ENCODE results near the gene GPC2. TPM values are rescaled to one million over a fixed set of nuclear protein-coding genes. Genes with fewer than 3 reads are reported as not detected.
A peak's percentile ranks its signal among the peaks of the same experiment; 100 is the strongest.

The GPC2 gene
- total RNA-seq, 1 donor from 2014 or later: 0.77 TPM

DNA sequence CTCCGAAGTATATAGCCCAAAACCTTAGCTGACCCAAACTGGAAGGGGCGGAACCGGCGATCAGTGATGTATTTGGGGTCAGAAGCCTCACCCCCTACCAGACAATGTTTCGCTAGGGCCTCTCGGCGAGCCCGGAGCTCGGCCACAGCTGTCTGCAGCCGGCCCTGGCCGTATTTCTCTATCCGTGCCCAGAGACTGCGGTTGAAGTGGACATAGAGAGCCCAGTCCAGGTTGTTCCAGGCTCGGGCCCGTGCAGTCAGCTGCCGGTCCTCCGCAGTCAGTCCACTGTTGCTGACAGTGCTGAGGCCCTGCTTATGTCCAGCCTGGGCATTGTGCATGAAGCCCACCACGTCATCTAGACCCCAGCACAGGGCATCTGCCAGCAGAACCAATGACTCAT lies 17.1 kb downstream of the GPC2 start:
- Histone ChIP-seq H3K4me1 (peaks cover 24% of the 10 kb centered on the region), H3K27ac (no peak overlapping the region)

DNA sequence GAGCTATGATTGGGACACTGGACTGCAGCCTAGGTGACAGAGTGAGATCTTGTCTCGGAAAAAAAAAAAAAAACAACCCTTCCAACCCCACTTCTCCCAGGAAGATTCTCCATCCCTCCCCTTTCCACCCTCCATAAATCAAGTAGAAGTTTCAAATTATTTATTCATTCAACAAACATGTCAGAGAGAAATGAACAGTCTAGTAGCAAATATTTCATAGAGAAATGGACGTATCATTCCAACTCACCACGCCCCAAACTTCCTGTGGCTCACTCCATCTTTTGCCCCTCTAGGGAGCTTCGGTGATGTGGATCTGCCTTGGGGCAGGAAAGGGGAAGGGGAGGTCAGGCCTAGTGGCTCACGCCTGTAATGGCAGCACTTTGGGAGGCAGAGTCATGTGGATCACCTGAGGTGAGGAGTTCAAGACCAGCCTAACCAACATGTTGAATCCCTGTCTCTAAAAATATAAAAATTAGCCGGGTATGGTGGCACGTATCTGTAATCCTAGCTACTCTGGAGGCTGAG lies 18.0 kb downstream of the GPC2 start:
- intact Hi-C loops (cut with DNase I): no loop called here
- no peak for ATAC-seq
- Histone ChIP-seq H3K36me3 (peaks cover 31% of the 10 kb centered on the region), H3K4me1 (peaks cover 33% of the 10 kb centered on the region), H3K27me3 (ENCODE audit: low read depth) (no peaks in the 10 kb centered on the region), H3K27ac (peak overlapping the region; percentile 84), H3K9me3 (no peaks in the 10 kb centered on the region), H3K4me3 (peak overlapping the region; percentile 90)
- TF ChIP-seq, protein P1, sequence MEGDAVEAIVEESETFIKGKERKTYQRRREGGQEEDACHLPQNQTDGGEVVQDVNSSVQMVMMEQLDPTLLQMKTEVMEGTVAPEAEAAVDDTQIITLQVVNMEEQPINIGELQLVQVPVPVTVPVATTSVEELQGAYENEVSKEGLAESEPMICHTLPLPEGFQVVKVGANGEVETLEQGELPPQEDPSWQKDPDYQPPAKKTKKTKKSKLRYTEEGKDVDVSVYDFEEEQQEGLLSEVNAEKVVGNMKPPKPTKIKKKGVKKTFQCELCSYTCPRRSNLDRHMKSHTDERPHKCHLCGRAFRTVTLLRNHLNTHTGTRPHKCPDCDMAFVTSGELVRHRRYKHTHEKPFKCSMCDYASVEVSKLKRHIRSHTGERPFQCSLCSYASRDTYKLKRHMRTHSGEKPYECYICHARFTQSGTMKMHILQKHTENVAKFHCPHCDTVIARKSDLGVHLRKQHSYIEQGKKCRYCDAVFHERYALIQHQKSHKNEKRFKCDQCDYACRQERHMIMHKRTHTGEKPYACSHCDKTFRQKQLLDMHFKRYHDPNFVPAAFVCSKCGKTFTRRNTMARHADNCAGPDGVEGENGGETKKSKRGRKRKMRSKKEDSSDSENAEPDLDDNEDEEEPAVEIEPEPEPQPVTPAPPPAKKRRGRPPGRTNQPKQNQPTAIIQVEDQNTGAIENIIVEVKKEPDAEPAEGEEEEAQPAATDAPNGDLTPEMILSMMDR (IDR thresholded peaks at IDR 0.05): no peak
- no peak for DNase-seq

More for the DNA sequence above, 17.1 kb downstream of the GPC2 start:
- intact Hi-C loops (cut with DNase I): no loop called here
- TF ChIP-seq, protein P1 (IDR thresholded peaks at IDR 0.05): no peak
- Histone ChIP-seq H3K36me3 (peaks cover 23% of the 10 kb centered on the region), H3K9me3 (no peaks in the 10 kb centered on the region), H3K27me3 (ENCODE audit: low read depth) (no peaks in the 10 kb centered on the region), H3K4me3 (no peak overlapping the region)
- DNase-seq (no peak), ATAC-seq (no peak)

DNA sequence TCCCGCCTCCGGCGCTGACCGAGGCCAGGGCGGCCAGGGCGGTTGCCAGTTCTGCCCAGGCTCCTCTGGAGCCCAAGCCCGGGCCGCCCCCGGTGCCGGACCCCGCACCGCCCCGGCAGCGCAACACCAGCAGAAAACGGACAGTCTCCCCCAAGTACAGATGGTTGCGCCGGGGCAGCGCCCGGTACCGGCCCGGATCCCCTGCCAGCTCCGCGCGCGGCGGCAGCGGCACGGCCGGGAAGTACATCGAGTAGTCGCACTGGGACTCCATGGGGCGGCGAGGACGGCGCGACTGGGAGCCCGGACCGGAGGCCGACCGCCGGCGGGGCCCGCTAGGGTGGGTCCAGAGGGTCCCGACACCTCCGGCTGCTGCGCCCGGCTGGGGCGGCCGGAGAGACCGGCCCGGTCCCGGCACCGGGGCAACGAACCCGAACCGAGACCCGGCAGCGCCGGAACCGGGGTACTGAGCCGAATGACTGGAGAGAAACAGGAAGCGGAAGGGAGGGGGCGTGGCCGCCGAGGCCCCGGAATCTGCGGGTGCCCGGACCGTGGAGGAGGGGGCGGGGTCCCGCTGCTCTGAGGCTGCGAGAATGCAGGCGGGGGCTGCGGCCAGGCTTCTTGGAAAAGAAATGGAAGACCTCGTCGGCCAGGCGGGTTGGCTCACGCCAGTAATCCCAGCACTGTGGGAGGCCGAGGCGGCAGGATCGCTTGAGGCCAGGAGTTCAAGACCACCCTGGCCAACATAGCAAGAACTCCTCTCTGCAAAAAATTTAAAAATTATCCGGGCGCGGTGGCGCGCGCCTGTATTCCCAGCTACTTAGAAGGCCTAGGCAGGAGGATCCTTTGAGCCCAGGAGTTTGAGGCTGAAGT lies 18.7 kb downstream of the GPC2 start, which contains the start of gene TRAPPC14:
TSS of gene TRAPPC14 (minus strand) at position 495 of the 870 bp plus-strand sequence. CDS start at position 271, 224 bp downstream.
- intact Hi-C loops (cut with DNase I): no loop called here
- DNase-seq (peak; percentile 98), ATAC-seq (peak; percentile 92 to 97)
- peak within 1 kb of the TSS; percentile 90 for H3K4me3 ChIP-seq
- TF ChIP-seq, protein P1 (IDR thresholded peaks at IDR 0.05): no peak
- H3K9me3 ChIP-seq: no peaks in the 10 kb centered on the region
- H3K27me3 ChIP-seq (ENCODE audit: low read depth): no peaks in the 10 kb centered on the region
- H3K27ac ChIP-seq: peak within 1 kb of the TSS; percentile 84
- peaks cover 37% of the 10 kb centered on the region for H3K4me1 ChIP-seq
- peaks cover 38% of the 10 kb centered on the region for H3K36me3 ChIP-seq

DNA sequence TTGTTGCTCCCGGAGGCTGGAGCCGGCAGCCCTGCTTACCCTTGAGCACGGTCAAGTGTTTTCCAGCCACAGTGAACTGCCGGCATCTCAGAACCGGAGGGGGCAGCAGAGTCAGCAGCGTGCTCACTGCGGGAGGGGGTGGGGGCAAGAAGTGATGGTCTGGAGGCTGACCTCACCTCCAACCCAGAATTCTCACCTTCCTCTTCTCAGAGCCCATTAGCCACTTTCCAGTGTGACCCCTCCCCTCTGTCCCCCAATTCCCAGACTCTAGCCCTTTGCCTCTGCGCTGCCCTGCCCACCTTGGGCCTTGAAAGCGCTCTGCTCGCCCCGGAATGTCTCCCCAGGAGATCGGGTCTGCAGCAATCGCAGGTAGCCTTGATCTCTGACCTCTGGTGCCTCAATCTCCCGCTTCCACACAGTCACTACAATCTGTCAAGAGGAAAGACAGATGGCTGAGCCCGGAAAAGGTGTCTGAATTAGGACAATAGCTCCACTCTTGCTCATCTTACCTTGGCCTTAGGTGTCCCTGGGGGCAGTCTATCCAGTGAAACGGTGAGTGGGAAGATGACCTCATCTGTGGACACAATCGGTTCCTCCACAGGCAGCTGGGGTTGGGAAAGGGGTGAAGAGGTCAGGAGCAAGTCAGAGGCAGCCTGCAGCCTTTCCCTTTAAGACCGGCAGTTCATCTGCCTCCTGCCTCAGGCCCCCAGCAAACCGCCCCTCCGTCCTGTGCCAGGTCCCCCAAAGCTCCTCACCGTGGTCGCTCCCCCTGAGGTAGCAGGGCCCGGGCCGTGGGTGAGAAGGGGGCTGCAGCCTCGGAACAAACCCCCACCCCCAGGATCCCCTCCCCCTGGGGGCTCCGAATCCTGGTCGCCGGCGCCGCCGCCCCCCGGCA lies 19.6 kb downstream of the GPC2 start:
- TF ChIP-seq, protein P1 (IDR thresholded peaks at IDR 0.05): no peak
- peaks cover 45% of the 10 kb centered on the region for H3K36me3 ChIP-seq
- ATAC-seq (peak; percentile 54), DNase-seq (peak; percentile 67)
- intact Hi-C loops (cut with DNase I): no loop called here
- peak overlapping the region; percentile 90 for H3K4me3 ChIP-seq
- peak overlapping the region; percentile 84 for H3K27ac ChIP-seq
- peaks cover 46% of the 10 kb centered on the region for H3K4me1 ChIP-seq
- H3K27me3 ChIP-seq (ENCODE audit: low read depth): no peaks in the 10 kb centered on the region
- H3K9me3 ChIP-seq: no peaks in the 10 kb centered on the region

DNA sequence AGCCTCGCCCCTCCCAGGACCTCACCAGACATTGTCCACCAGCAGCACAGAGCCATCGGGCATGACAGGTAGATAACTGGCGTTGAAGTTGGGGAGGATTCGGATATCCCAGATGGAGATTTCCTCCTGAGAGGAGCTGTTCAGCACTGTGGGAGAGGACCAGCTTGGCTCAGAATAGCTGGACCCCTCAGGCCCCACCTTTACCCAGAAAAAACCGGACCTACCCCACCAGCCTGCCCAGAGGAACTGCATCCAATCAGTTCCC lies 20.2 kb downstream of the GPC2 start:
- Histone ChIP-seq H3K4me3 (peak overlapping the region; percentile 90), H3K9me3 (no peaks in the 10 kb centered on the region), H3K27me3 (ENCODE audit: low read depth) (no peaks in the 10 kb centered on the region), H3K36me3 (peaks cover 45% of the 10 kb centered on the region), H3K27ac (peak overlapping the region; percentile 84), H3K4me1 (peaks cover 51% of the 10 kb centered on the region)
- TF ChIP-seq, protein P1 (IDR thresholded peaks at IDR 0.05): no peak
- ATAC-seq (no peak), DNase-seq (no peak)
- intact Hi-C loops (cut with DNase I): no loop called here
